ENCODE results near the gene TPSG1. TPM values are rescaled to one million over a fixed set of nuclear protein-coding genes. Genes with fewer than 3 reads are reported as not detected.

TPSG1 gene
- total and polyA plus RNA-seq, 10 of the 15 experiments (the other 5 are each of a cell fraction or from before 2014, with no cell fraction given), result not detected

- TF ChIP-seq MLLT1 (IDR thresholded peaks at IDR 0.05) (no peak), MYC (IDR thresholded peaks at IDR 0.05; ENCODE audit: insufficient read depth, insufficient read length, insufficient replicate concordance, low read length, severe bottlenecking) (no peak), CBFB (IDR thresholded peaks at IDR 0.05; ENCODE audit: low read depth) (no peak), SUPT20H (IDR thresholded peaks at IDR 0.05; ENCODE audit: borderline replicate concordance, control insufficient read depth, low read depth, low read length) (no peak)
Measured at GRCh38 chr16:1171854-1172428, 53.1 kb downstream of the TPSG1 start (continued).

Other genes with a start within 250 kb of the TPSG1 start
Only the 7 nearest of the 16 such genes appear.
- gene CACNA1H, start 72.2 kb downstream of the TPSG1 start, total RNA-seq (2014; rRNA removed), result not detected in 2 replicates
- gene CACNA1H, start 72.2 kb downstream of the TPSG1 start, total RNA-seq (2014; rRNA removed; fragmentation: Illumina TruSeq; extraction: Trizol), result not detected in 2 replicates
- 0.19 and 0.54 TPM in 2 replicates for gene CACNA1H, start 72.2 kb downstream of the TPSG1 start, total RNA-seq (2021)
- gene CACNA1H, start 72.2 kb downstream of the TPSG1 start, polyA plus RNA-seq (2011; rRNA removed), result not detected in 2 replicates
- gene CACNA1H, start 72.2 kb downstream of the TPSG1 start, polyA plus RNA-seq (2014; fragmentation: Illumina TruSeq; extraction: Trizol), result not detected in 2 replicates
- gene CACNA1H, start 72.2 kb downstream of the TPSG1 start, polyA plus RNA-seq (2014; fragmentation: Nextera tagmentation; extraction: Ambion mirVana), result not detected
- 0.03 TPM in 1 of 2 replicates, not detected in the other for gene CACNA1H, start 72.2 kb downstream of the TPSG1 start, polyA plus RNA-seq (2014; rRNA removed)
- under 1 TPM in 1 of 2 experiments, not detected in 1; 0.03 TPM for gene CACNA1H, start 72.2 kb downstream of the TPSG1 start, polyA plus RNA-seq (2016; fragmentation: Nextera tagmentation; extraction: Ambion mirVana)
- not detected in 2 replicates for gene TPSB2, start 4.9 kb upstream of the TPSG1 start, total RNA-seq (2014; rRNA removed)
- not detected in 2 replicates for gene TPSB2, start 4.9 kb upstream of the TPSG1 start, total RNA-seq (2014; rRNA removed; fragmentation: Illumina TruSeq; extraction: Trizol)
- 0.19 TPM in 1 of 2 replicates, not detected in the other for gene TPSB2, start 4.9 kb upstream of the TPSG1 start, total RNA-seq (2021)
- gene TPSB2, start 4.9 kb upstream of the TPSG1 start, polyA plus RNA-seq (2011; rRNA removed), result not detected in 2 replicates
- gene TPSB2, start 4.9 kb upstream of the TPSG1 start, polyA plus RNA-seq (2014; fragmentation: Illumina TruSeq; extraction: Trizol), result not detected in 2 replicates
- gene TPSB2, start 4.9 kb upstream of the TPSG1 start, polyA plus RNA-seq (2014; fragmentation: Nextera tagmentation; extraction: Ambion mirVana), result not detected
- not detected in 2 replicates for gene TPSB2, start 4.9 kb upstream of the TPSG1 start, polyA plus RNA-seq (2014; rRNA removed)
- not detected for gene TPSB2, start 4.9 kb upstream of the TPSG1 start, polyA plus RNA-seq (2016; fragmentation: Nextera tagmentation; extraction: Ambion mirVana)
- gene TPSAB1, start 15.4 kb upstream of the TPSG1 start, total RNA-seq (2014; rRNA removed), result not detected in 2 replicates
- gene TPSAB1, start 15.4 kb upstream of the TPSG1 start, total RNA-seq (2014; rRNA removed; fragmentation: Illumina TruSeq; extraction: Trizol), result not detected in 2 replicates
- not detected in 2 replicates for gene TPSAB1, start 15.4 kb upstream of the TPSG1 start, total RNA-seq (2021)
- gene TPSAB1, start 15.4 kb upstream of the TPSG1 start, polyA plus RNA-seq (2011; rRNA removed), result not detected in 2 replicates
- gene TPSAB1, start 15.4 kb upstream of the TPSG1 start, polyA plus RNA-seq (2014; fragmentation: Illumina TruSeq; extraction: Trizol), result 0.06 TPM in 1 of 2 replicates, not detected in the other
- not detected for gene TPSAB1, start 15.4 kb upstream of the TPSG1 start, polyA plus RNA-seq (2014; fragmentation: Nextera tagmentation; extraction: Ambion mirVana)
- not detected in 2 replicates for gene TPSAB1, start 15.4 kb upstream of the TPSG1 start, polyA plus RNA-seq (2014; rRNA removed)
- not detected for gene TPSAB1, start 15.4 kb upstream of the TPSG1 start, polyA plus RNA-seq (2016; fragmentation: Nextera tagmentation; extraction: Ambion mirVana)
- gene TPSD1, start 30.8 kb upstream of the TPSG1 start, total RNA-seq (2014; rRNA removed), result not detected in 2 replicates
- gene TPSD1, start 30.8 kb upstream of the TPSG1 start, total RNA-seq (2014; rRNA removed; fragmentation: Illumina TruSeq; extraction: Trizol), result not detected in 2 replicates
- gene TPSD1, start 30.8 kb upstream of the TPSG1 start, total RNA-seq (2021), result not detected in 2 replicates
- gene TPSD1, start 30.8 kb upstream of the TPSG1 start, polyA plus RNA-seq (2011; rRNA removed), result not detected in 2 replicates
- gene TPSD1, start 30.8 kb upstream of the TPSG1 start, polyA plus RNA-seq (2014; fragmentation: Illumina TruSeq; extraction: Trizol), result not detected in 2 replicates
- not detected for gene TPSD1, start 30.8 kb upstream of the TPSG1 start, polyA plus RNA-seq (2014; fragmentation: Nextera tagmentation; extraction: Ambion mirVana)
- gene TPSD1, start 30.8 kb upstream of the TPSG1 start, polyA plus RNA-seq (2014; rRNA removed), result not detected in 2 replicates
- gene TPSD1, start 30.8 kb upstream of the TPSG1 start, polyA plus RNA-seq (2016; fragmentation: Nextera tagmentation; extraction: Ambion mirVana), result not detected
- 65.2 and 69.3 TPM in 2 replicates for gene UBE2I, start 84.4 kb upstream of the TPSG1 start, total RNA-seq (2014; rRNA removed)
- gene UBE2I, start 84.4 kb upstream of the TPSG1 start, total RNA-seq (2014; rRNA removed; fragmentation: Illumina TruSeq; extraction: Trizol), result 92.2 and 104 TPM in 2 replicates
- 180 and 210 TPM in 2 replicates for gene UBE2I, start 84.4 kb upstream of the TPSG1 start, total RNA-seq (2021)
- gene UBE2I, start 84.4 kb upstream of the TPSG1 start, polyA plus RNA-seq (2011; rRNA removed), result 181 and 188 TPM in 2 replicates
- gene UBE2I, start 84.4 kb upstream of the TPSG1 start, polyA plus RNA-seq (2014; fragmentation: Illumina TruSeq; extraction: Trizol), result 243 and 265 TPM in 2 replicates
- 10 to 100 TPM; 47.5 to 51.5 TPM for gene UBE2I, start 84.4 kb upstream of the TPSG1 start, polyA plus RNA-seq (2014; fragmentation: Nextera tagmentation; extraction: Ambion mirVana)
- gene UBE2I, start 84.4 kb upstream of the TPSG1 start, polyA plus RNA-seq (2014; rRNA removed), result 203 and 205 TPM in 2 replicates
- gene UBE2I, start 84.4 kb upstream of the TPSG1 start, polyA plus RNA-seq (2016; fragmentation: Nextera tagmentation; extraction: Ambion mirVana), result 100 to 1,000 TPM; 200 to 204 TPM
- gene BAIAP3, start 108.4 kb upstream of the TPSG1 start, total RNA-seq (2014; rRNA removed), result 0.17 TPM in 1 of 2 replicates, not detected in the other
- not detected in 2 replicates for gene BAIAP3, start 108.4 kb upstream of the TPSG1 start, total RNA-seq (2014; rRNA removed; fragmentation: Illumina TruSeq; extraction: Trizol)
- 0.56 and 0.58 TPM in 2 replicates for gene BAIAP3, start 108.4 kb upstream of the TPSG1 start, total RNA-seq (2021)
- gene BAIAP3, start 108.4 kb upstream of the TPSG1 start, polyA plus RNA-seq (2011; rRNA removed), result 0.03 and 0.16 TPM in 2 replicates
- gene BAIAP3, start 108.4 kb upstream of the TPSG1 start, polyA plus RNA-seq (2014; fragmentation: Illumina TruSeq; extraction: Trizol), result 0.03 TPM in 1 of 2 replicates, not detected in the other
- gene BAIAP3, start 108.4 kb upstream of the TPSG1 start, polyA plus RNA-seq (2014; fragmentation: Nextera tagmentation; extraction: Ambion mirVana), result not detected
- 0.56 TPM in 2 replicates for gene BAIAP3, start 108.4 kb upstream of the TPSG1 start, polyA plus RNA-seq (2014; rRNA removed)
- gene BAIAP3, start 108.4 kb upstream of the TPSG1 start, polyA plus RNA-seq (2016; fragmentation: Nextera tagmentation; extraction: Ambion mirVana), result under 1 TPM; 0.14 to 0.31 TPM
- gene TSR3, start 126.6 kb upstream of the TPSG1 start, total RNA-seq (2014; rRNA removed), result 72.7 and 73.7 TPM in 2 replicates
- gene TSR3, start 126.6 kb upstream of the TPSG1 start, total RNA-seq (2014; rRNA removed; fragmentation: Illumina TruSeq; extraction: Trizol), result 20.9 and 23.4 TPM in 2 replicates
- 66.1 and 67.6 TPM in 2 replicates for gene TSR3, start 126.6 kb upstream of the TPSG1 start, total RNA-seq (2021)
- 12.3 and 26.2 TPM in 2 replicates for gene TSR3, start 126.6 kb upstream of the TPSG1 start, polyA plus RNA-seq (2011; rRNA removed)
- gene TSR3, start 126.6 kb upstream of the TPSG1 start, polyA plus RNA-seq (2014; fragmentation: Illumina TruSeq; extraction: Trizol), result 0.81 and 9.9 TPM in 2 replicates
- gene TSR3, start 126.6 kb upstream of the TPSG1 start, polyA plus RNA-seq (2014; fragmentation: Nextera tagmentation; extraction: Ambion mirVana), result 10 to 100 TPM in 1 of 2 experiments, 1 to 10 TPM in 1; 3.4 to 11.2 TPM
- 72.2 and 86.1 TPM in 2 replicates for gene TSR3, start 126.6 kb upstream of the TPSG1 start, polyA plus RNA-seq (2014; rRNA removed)
- 100 to 1,000 TPM; 101 to 108 TPM for gene TSR3, start 126.6 kb upstream of the TPSG1 start, polyA plus RNA-seq (2016; fragmentation: Nextera tagmentation; extraction: Ambion mirVana)

Data from GM12878 (cell line).